B cell (primary cell): Measurements from ENCODE around the gene ADAMTS8. TPM values are rescaled to one million over a fixed set of nuclear protein-coding genes. Genes with fewer than 3 reads are reported as not detected.

Experiments used
- ATAC-seq: fragments of 200-7000 bp; cut with Tn5 transposase; one replicate; pipeline ENCODE4 v1.10.0; 2021; ENCODE audit warnings: low read depth, mild to moderate bottlenecking, moderate number of reproducible peaks, moderate library complexity
- CTCF ChIA-PET: fragments of 350-600 bp; sonication (Branson Sonifier 250); formaldehyde crosslinking; loops from one replicate; lab custom pipeline; 2021; ENCODE audit warnings: antibody characterized with exemption, inconsistent platforms; lab: Charles Lee
- POLR2A ChIA-PET: fragments of 350-600 bp; sonication (Branson Sonifier 250); formaldehyde crosslinking; loops from one replicate; lab custom pipeline; 2021; ENCODE audit warnings: antibody characterized with exemption; lab: Charles Lee
- DNase-seq: peaks from one replicate; pipeline ENCODE4 v3.0.0; 2013
- H2AFZ ChIP-seq: 2 replicates; pipeline ENCODE4 v1.6.1; 2012; ENCODE audit warnings: mild to moderate bottlenecking, low read depth, low read length; ENCODE audit not compliant: insufficient read depth, poor library complexity, severe bottlenecking
- H3K27ac ChIP-seq, 2 donors: 1 replicate in 1 of 2; 2 replicates in 1 of 2; pipeline ENCODE4 v1.5.1; 2012 to 2013; ENCODE audit warnings: low read length in 2 of 2, mild to moderate bottlenecking in 2 of 2, moderate library complexity in 1 of 2
- H3K27me3 ChIP-seq, 4 experiments: fragments of 200-600 bp in 1 of 4; sonication (generic) in 1 of 4; replicated peaks in 1 of 4; 1 replicate in 2 of 4; 2 replicates in 2 of 4; pipeline versions ENCODE4 v1.6.1 to v1.7.0; 2013 to 2016; ENCODE audit warnings: low read length in 3 of 4, mild to moderate bottlenecking in 2 of 4, mixed read lengths in 1 of 4, moderate library complexity in 1 of 4; ENCODE audit not compliant: insufficient read depth in 4 of 4, control insufficient read depth in 3 of 4; ENCODE audit errors: control extremely low read depth in 1 of 4
- H3K36me3 ChIP-seq, 2 experiments: replicated peaks in 1 of 2; 1 replicate in 1 of 2; 2 replicates in 1 of 2; pipeline versions ENCODE4 v1.6.1 to v1.7.1; 2013; ENCODE audit warnings: low read length in 1 of 2; ENCODE audit not compliant: insufficient read depth in 2 of 2, control insufficient read depth in 1 of 2; ENCODE audit errors: control extremely low read depth in 1 of 2, extremely low read depth in 1 of 2
- H3K4me1 ChIP-seq, 2 donors: fragments of 200-600 bp in 1 of 2; sonication (generic) in 1 of 2; 1 replicate in 1 of 2; 2 replicates in 1 of 2; pipeline versions ENCODE4 v1.5.1 to v1.6.1; 2013 to 2017; ENCODE audit warnings: low read length in 2 of 2; ENCODE audit not compliant: control insufficient read depth in 2 of 2, insufficient read depth in 2 of 2
- H3K4me2 ChIP-seq: replicated peaks from 2 replicates; pipeline ENCODE3; 2012; ENCODE audit warnings: mild to moderate bottlenecking, low read depth, low read length; ENCODE audit not compliant: poor library complexity, severe bottlenecking
- H3K4me3 ChIP-seq, 5 experiments: fragments of 200-600 bp in 1 of 5; sonication (generic) in 1 of 5; 1 replicate in 3 of 5; 2 replicates in 2 of 5; pipeline versions ENCODE4 v1.5.1 to v1.7.0; 2011 to 2016; ENCODE audit warnings: low read length in 4 of 5, mild to moderate bottlenecking in 4 of 5, low read depth in 2 of 5, control low read depth in 1 of 5, moderate library complexity in 1 of 5; ENCODE audit not compliant: insufficient read depth in 1 of 5; ENCODE audit errors: control extremely low read depth in 1 of 5, extremely low read depth in 1 of 5
- H3K79me2 ChIP-seq: fragments of 200-600 bp; sonication (generic); one replicate; pipeline ENCODE4 v1.6.0; 2016; ENCODE audit warnings: low read length; ENCODE audit not compliant: control insufficient read depth, insufficient read depth
- H3K9ac ChIP-seq: fragments of 200-600 bp; sonication (generic); 2 replicates; pipeline ENCODE4 v1.6.1; 2017; ENCODE audit warnings: mild to moderate bottlenecking, low read length, moderate library complexity
- H3K9me3 ChIP-seq, 3 donors: one replicate each; pipeline versions ENCODE4 v1.6.1 to v1.7.1; 2013; ENCODE audit warnings: low read length in 2 of 3; ENCODE audit not compliant: control insufficient read depth in 2 of 3, insufficient read depth in 1 of 3; ENCODE audit errors: control extremely low read depth in 1 of 3
- H4K20me1 ChIP-seq: 2 replicates; pipeline ENCODE4 v1.6.0; 2012; ENCODE audit warnings: mild to moderate bottlenecking, low read length; ENCODE audit not compliant: insufficient read depth, control insufficient read depth, poor library complexity, severe bottlenecking
- H3K27ac Mint-ChIP-seq: one replicate; pipeline ENCODE4 v1.8.0; 2021; ENCODE audit warnings: mixed read lengths
- H3K27me3 Mint-ChIP-seq: one replicate; pipeline ENCODE4 v1.8.0; 2021; ENCODE audit warnings: mixed read lengths
- H3K4me1 Mint-ChIP-seq: one replicate; pipeline ENCODE4 v1.8.0; 2021; ENCODE audit warnings: mixed read lengths
- H3K4me3 Mint-ChIP-seq: one replicate; pipeline ENCODE4 v1.8.0; 2021; ENCODE audit warnings: mixed read lengths
- H3K9me3 Mint-ChIP-seq: one replicate; pipeline ENCODE4 v1.8.0; 2022; ENCODE audit warnings: mixed read lengths; ENCODE audit not compliant: insufficient read depth
- EZH2 ChIP-seq: IDR thresholded peaks from 2 replicates; pipeline ENCODE4 v1.6.1; 2012; ENCODE audit warnings: borderline replicate concordance, low read depth, mild to moderate bottlenecking, moderate library complexity, low read length; ENCODE audit not compliant: insufficient read depth, poor library complexity, severe bottlenecking
- WGBS: methylation state at CpG from one replicate; pipeline ENCODE4 v1.1.5; 2013; ENCODE audit warnings: missing lambda C conversion rate; ENCODE audit not compliant: insufficient coverage; 5-methylcytosine and 5-hydroxymethylcytosine counted together
- intact Hi-C: fragments of 100-400 bp; cut with micrococcal nuclease; formaldehyde crosslinking; loops from one replicate; pipeline ENCODE4 v1.10.0; 2022
- polyA plus RNA-seq: library from polyadenylated mRNA; depleted of rRNA; stranded (reverse); fragments of >200 nt; gene quantifications from 2 replicates; pipeline ENCODE4 v1.2.3, GENCODE V29; 2012
- total RNA-seq, 2 donors: library from RNA; stranded (reverse); fragments of 120-200 nt in 1 of 2; gene quantifications; 1 replicate in 1 of 2; 2 replicates in 1 of 2; pipeline versions ENCODE4 v1.2.3 to v1.2.4, GENCODE V29; 2013 to 2022
- TF ChIP-seq, protein P1 (sequence below): fragments of 200-600 bp; IDR thresholded peaks from one replicate; pipeline ENCODE4 v1.8.0; 2022; ENCODE audit warnings: antibody characterized with exemption, mild to moderate bottlenecking

The ADAMTS8 gene
- total and polyA plus RNA-seq, 2 donors (not counting 1 experiment from before 2014, with no cell fraction given) = not detected

DNA sequence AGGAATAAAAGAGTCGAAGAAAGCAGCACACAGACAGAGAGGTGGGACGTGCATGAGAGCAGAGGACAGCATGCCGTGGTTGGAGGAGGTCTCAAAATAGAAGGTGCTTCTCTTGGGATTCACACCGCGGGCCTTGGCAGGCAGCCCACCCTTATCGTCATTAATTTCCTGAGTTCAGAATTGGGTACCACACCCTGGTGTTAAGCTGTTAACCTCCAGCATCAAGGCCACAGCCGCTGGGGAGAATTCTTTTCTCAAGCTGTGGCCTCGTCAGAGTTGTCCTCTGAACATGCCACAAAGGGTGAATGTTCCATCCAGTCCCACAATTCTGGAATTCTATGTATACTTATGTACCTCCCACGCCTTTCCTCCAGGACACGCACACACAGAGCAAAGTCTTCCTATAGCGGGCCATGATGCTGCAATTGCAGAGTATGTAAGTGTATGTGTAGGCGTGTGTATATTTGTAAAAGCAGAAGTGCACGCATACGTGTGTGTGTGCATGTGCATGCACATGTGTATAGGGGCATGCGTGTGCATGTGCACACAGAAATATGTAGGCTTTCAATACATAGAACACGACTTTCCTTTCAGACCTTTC is 39.0 kb downstream of the ADAMTS8 start:
- Mint-ChIP-seq H3K27me3 (peaks cover 34% of the 10 kb centered on the region), H3K4me1 (peaks cover 13% of the 10 kb centered on the region), H3K4me3 (peak overlapping the region; percentile 77), H3K27ac (no peak overlapping the region), H3K9me3 (no peaks in the 10 kb centered on the region)
- H3K4me2 ChIP-seq = peak overlapping the region; percentile 57
- ATAC-seq (no peak), DNase-seq (no peak)
- intact Hi-C loops = no loop called here
- peak overlapping the region; percentile 44 for H3K9ac ChIP-seq
- H3K4me1 ChIP-seq = peaks cover 7 to 10% of the 10 kb centered on the region in 2 donors
- ChIA-PET POLR2A (no interaction called here), CTCF (interaction anchor here (1.1 kb wide), 1 partner anchor 42 kb away, joined by 3 read pairs; no protein-coding TSS in a partner anchor)
- peak overlapping the region in 1 of 5 experiments; percentile 31 for H3K4me3 ChIP-seq
- TF ChIP-seq, protein P1, sequence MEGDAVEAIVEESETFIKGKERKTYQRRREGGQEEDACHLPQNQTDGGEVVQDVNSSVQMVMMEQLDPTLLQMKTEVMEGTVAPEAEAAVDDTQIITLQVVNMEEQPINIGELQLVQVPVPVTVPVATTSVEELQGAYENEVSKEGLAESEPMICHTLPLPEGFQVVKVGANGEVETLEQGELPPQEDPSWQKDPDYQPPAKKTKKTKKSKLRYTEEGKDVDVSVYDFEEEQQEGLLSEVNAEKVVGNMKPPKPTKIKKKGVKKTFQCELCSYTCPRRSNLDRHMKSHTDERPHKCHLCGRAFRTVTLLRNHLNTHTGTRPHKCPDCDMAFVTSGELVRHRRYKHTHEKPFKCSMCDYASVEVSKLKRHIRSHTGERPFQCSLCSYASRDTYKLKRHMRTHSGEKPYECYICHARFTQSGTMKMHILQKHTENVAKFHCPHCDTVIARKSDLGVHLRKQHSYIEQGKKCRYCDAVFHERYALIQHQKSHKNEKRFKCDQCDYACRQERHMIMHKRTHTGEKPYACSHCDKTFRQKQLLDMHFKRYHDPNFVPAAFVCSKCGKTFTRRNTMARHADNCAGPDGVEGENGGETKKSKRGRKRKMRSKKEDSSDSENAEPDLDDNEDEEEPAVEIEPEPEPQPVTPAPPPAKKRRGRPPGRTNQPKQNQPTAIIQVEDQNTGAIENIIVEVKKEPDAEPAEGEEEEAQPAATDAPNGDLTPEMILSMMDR = no peak
- no peak for TF ChIP-seq EZH2
- H3K27me3 ChIP-seq = no peaks in the 10 kb centered on the region
- WGBS = 21% methylated on average over 6 of the region's 16 CpGs
- no peaks in the 10 kb centered on the region for H3K79me2 ChIP-seq
- peak overlapping the region; percentile 72 for H2AFZ ChIP-seq
- no peak overlapping the region for H3K27ac ChIP-seq
- no peaks in the 10 kb centered on the region for H4K20me1 ChIP-seq
- H3K36me3 ChIP-seq = no peaks in the 10 kb centered on the region
- no peaks in the 10 kb centered on the region for H3K9me3 ChIP-seq

DNA sequence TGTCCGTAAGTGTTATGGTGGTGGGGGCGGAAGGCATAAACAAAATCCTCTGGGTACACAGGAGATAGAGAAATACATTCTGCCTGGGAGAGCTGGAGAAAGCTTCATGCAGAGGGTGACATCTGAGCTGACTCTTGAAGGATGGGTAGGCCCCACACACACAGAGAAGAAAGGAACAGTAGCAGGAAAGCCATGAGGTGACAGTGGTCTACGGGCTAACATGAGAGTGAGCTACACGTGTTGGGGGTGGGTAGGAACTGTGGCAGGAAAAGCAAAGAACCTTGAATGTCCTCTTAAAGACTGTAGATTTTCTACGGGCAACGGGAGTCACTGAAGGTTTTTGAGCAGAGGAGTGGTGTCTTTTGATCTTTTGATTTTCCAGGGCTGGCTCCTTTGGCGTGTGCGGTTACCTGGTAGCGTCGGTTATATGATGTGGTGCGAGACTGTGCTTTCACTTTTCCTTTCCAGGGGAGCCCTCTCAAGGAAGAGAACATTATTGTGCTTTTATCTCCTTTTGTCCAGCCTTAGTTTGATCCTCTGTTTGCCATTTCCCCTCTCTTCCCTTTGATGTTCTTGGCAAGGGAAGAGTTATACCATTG is 39.7 kb downstream of the ADAMTS8 start:
- POLR2A ChIA-PET = no interaction called here
- Mint-ChIP-seq H3K4me3 (peak overlapping the region; percentile 77), H3K9me3 (no peaks in the 10 kb centered on the region), H3K27ac (no peak overlapping the region), H3K4me1 (peaks cover 13% of the 10 kb centered on the region), H3K27me3 (peaks cover 31% of the 10 kb centered on the region)
- 54% methylated on average over 6 of the region's 11 CpGs for WGBS
- TF ChIP-seq EZH2 = no peak
- TF ChIP-seq, protein P1 = no peak
- ATAC-seq = no peak
- intact Hi-C loops = no loop called here
- no peaks in the 10 kb centered on the region for H3K36me3 ChIP-seq
- CTCF ChIA-PET = interaction anchor here (0.6 kb wide), 1 partner anchor 17 kb away, joined by 3 read pairs; no protein-coding TSS in a partner anchor
- peak overlapping the region; percentile 57 for H3K4me2 ChIP-seq
- H2AFZ ChIP-seq = peak overlapping the region; percentile 72
- H3K4me3 ChIP-seq = peak overlapping the region in 4 of 5 experiments; percentile 31 to 51 (median 38)
- no peaks in the 10 kb centered on the region for H3K79me2 ChIP-seq
- H4K20me1 ChIP-seq = no peaks in the 10 kb centered on the region
- no peaks in the 10 kb centered on the region for H3K9me3 ChIP-seq
- DNase-seq = peak; percentile 28
- peak overlapping the region in 1 of 2 donors; percentile 5 for H3K27ac ChIP-seq
- H3K9ac ChIP-seq = peak overlapping the region; percentile 44
- H3K4me1 ChIP-seq = peaks cover 7 to 10% of the 10 kb centered on the region in 2 donors
- no peaks in the 10 kb centered on the region for H3K27me3 ChIP-seq
